IPS-20b (cell line): ENCODE data around the gene SLC25A47.

Experiments
- H3K27ac ChIP-seq: one replicate; pipeline ENCODE4 v1.5.1; 2013; ENCODE audit warnings: low read length
- H3K27me3 ChIP-seq: 2 replicates; pipeline ENCODE4 v1.6.1; 2013; ENCODE audit warnings: mild to moderate bottlenecking, low read length, inconsistent platforms; ENCODE audit not compliant: insufficient read depth
- H3K36me3 ChIP-seq: 2 replicates; pipeline ENCODE4 v1.6.1; 2013; ENCODE audit warnings: low read depth, mild to moderate bottlenecking, inconsistent platforms, low read length, moderate library complexity; ENCODE audit not compliant: insufficient read depth
- H3K4me1 ChIP-seq: 2 replicates; pipeline ENCODE4 v1.6.1; 2013; ENCODE audit warnings: mild to moderate bottlenecking, control low read depth, inconsistent platforms, low read length, moderate library complexity; ENCODE audit not compliant: insufficient read depth
- H3K4me3 ChIP-seq: 2 replicates; pipeline ENCODE4 v1.5.1; 2013; ENCODE audit warnings: mild to moderate bottlenecking, low read length, inconsistent platforms
- H3K9ac ChIP-seq: 2 replicates; pipeline ENCODE4 v1.6.1; 2013; ENCODE audit warnings: low read depth, mild to moderate bottlenecking, inconsistent platforms, low read length, moderate library complexity
- H3K9me3 ChIP-seq: 2 replicates; pipeline ENCODE4 v1.6.1; 2013; ENCODE audit warnings: mild to moderate bottlenecking, low read depth, low read length, inconsistent platforms; ENCODE audit not compliant: insufficient read depth

SLC25A47 gene

DNA sequence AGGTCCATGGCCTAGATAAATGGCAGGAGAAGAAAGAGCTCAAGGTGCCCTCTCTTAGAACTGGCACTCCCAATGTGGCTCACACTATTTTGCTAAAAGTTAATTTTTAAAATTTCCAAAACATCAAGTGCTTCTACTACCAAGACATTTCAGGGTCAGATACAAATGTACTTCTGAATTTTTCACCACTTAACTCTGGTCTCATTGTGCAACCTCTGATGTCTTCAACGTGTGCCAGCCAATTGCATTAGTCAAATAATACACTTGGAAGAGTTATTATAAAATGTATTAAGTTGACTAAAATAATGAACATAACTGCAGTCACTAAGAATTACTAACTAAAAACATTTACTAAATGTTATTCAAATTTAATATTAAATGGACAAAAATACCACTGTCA is 41.3 kb downstream of the SLC25A47 start:
- Histone ChIP-seq H3K4me1 (no peaks in the 10 kb centered on the region), H3K4me3 (no peak overlapping the region), H3K36me3 (peaks cover 94% of the 10 kb centered on the region), H3K9ac (no peak overlapping the region), H3K27me3 (no peaks in the 10 kb centered on the region), H3K27ac (no peak overlapping the region), H3K9me3 (no peaks in the 10 kb centered on the region)

DNA sequence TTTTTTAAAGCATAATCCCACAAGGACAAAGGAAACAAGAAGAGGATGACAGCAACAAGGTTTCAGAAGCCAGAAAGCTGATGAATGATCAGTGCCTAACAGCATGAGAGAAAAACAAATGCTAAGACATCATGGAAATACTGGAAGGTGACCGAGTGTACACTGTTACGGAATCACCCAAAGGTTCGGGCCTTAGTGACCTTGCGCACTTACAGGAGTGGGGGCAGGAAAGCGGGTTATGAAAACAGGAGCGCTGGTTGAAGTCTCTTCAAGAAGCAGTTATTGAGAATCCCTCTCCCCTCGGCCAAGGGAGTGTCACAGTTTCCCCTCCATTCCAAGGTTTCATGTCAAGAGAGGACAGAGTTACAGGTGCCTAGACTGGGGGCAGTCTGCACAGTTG is 42.6 kb downstream of the SLC25A47 start:
- Histone ChIP-seq H3K4me1 (no peaks in the 10 kb centered on the region), H3K9ac (no peak overlapping the region), H3K9me3 (no peaks in the 10 kb centered on the region), H3K4me3 (no peak overlapping the region), H3K27me3 (no peaks in the 10 kb centered on the region), H3K27ac (no peak overlapping the region), H3K36me3 (peaks cover 83% of the 10 kb centered on the region)

DNA sequence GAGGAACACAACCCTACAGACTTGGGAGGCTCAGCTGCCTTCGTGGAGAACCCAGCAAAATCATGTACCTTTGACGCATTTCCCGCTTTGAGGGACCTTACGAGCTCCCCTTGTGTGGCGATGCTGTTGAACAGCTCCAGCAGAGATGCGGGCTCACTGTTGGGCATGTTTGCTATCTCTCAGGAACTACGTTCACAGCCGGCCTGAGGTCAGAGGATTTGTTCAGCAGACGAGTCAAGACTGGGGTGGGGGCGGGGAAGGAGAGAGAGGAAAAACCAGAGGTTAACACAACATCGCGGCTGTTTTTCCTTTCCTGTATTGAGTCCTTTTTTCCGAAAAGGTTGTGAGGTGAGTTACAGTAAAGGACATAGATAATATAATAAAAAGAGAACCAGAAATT is 45.9 kb downstream of the SLC25A47 start:
- H3K4me1 ChIP-seq: peaks cover 20% of the 10 kb centered on the region
- no peak overlapping the region for H3K4me3 ChIP-seq
- no peaks in the 10 kb centered on the region for H3K27me3 ChIP-seq
- H3K27ac ChIP-seq: no peak overlapping the region
- no peaks in the 10 kb centered on the region for H3K9me3 ChIP-seq
- no peak overlapping the region for H3K9ac ChIP-seq
- H3K36me3 ChIP-seq: peaks cover 64% of the 10 kb centered on the region

DNA sequence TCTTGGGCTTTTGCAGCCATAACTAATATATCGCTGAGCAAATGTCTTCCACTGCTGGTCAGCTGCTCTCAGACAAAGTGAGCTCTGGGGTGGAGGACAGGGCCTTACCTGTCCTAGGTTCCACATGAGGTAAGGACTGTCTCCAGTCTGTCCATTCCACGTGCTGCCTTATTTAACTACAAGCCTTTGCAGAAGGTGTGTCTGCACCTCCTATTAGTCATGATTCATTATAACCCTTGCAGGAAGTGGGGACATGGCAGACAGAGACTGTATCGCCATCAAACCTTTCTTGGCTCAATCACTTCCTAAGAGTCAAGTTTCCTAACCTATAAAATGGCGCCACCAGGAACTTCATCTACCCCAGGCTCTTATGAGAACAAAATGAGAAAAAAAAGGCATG is 46.9 kb downstream of the SLC25A47 start:
- no peak overlapping the region for H3K9ac ChIP-seq
- no peaks in the 10 kb centered on the region for H3K27me3 ChIP-seq
- no peak overlapping the region for H3K27ac ChIP-seq
- H3K4me1 ChIP-seq: peaks cover 28% of the 10 kb centered on the region
- H3K9me3 ChIP-seq: no peaks in the 10 kb centered on the region
- peaks cover 54% of the 10 kb centered on the region for H3K36me3 ChIP-seq
- no peak overlapping the region for H3K4me3 ChIP-seq

DNA sequence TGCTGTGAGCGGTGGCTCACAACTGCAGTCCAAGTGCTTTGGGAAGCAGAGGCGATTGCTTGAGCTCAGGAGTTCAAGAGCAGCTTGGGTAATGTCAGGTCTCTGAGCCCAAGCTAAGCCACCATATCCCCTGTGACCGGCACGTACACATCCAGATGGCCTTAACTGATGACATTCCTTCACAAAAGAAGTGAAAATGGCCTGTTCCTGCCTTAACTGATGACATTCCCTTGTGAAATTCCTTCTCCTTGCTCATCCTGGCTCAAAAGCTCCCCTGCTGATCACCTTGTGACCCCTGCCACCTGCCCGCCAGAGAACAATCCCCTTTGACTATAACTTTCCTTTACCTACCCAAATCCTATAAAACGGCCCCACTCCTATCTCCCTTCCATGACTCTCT is 48.6 kb downstream of the SLC25A47 start:
- Histone ChIP-seq H3K36me3 (peaks cover 38% of the 10 kb centered on the region), H3K9me3 (no peaks in the 10 kb centered on the region), H3K27ac (no peak overlapping the region), H3K9ac (peak overlapping the region; percentile 57; the same call in 1 of the 2 replicates), H3K4me3 (peak overlapping the region; percentile 31), H3K4me1 (peaks cover 28% of the 10 kb centered on the region), H3K27me3 (no peaks in the 10 kb centered on the region)

DNA sequence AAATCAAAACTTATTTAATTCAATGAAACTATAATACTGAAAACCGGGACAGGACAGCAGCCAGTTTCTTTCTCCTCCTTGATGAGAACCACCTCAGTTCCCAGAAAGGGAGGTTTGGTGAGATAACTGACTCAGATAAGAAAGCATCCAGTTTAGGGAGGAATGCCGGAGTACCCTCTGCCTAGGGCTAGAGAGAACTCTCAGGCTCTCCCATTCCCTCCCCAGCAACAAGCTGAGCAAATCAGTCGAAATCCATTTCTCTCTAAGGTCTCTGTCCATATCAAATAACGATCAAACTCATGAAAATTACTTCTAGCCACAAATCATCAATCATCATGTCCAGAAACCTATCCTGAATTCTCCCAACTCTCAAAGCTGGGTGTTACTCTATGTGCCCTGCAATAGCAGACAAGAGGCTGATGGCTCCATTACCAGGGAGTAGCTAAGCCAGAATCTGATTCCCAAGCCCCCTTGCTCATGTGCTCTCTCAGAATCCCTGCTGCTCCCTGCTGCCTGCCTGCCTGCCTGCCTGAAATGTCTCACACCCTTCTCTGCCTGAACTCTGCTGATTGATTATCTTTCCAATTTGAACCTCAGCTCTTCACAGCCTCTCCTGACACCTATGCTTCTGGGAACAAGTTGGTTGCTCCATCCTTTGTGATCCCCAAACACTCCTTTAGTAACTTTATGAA is 49.4 kb downstream of the SLC25A47 start:
- H3K9me3 ChIP-seq: no peaks in the 10 kb centered on the region
- H3K4me1 ChIP-seq: peaks cover 30% of the 10 kb centered on the region
- no peak overlapping the region for H3K27ac ChIP-seq
- peak overlapping the region; percentile 42 for H3K4me3 ChIP-seq
- no peaks in the 10 kb centered on the region for H3K27me3 ChIP-seq
- H3K9ac ChIP-seq: peak overlapping the region; percentile 56; the same call in 1 of the 2 replicates
- peaks cover 33% of the 10 kb centered on the region for H3K36me3 ChIP-seq

DNA sequence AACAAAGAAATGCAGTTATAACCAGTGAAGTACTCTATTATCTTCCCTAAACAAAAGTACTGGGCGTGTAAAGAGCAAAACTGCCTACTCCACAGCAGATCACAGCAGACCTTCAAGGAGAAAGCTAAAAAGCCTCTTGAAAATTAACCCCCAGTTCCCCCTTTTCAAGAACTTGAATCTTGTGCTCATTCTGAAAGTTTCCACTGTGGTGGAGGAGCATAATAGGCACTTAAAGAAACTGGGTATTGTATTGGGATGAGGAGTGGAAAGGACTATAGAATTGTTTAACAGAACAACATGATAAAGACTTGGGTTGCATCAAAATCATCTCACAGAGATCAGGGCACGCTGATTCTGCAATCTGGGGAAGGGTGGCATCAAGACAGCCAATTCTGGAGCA is 51.1 kb downstream of the SLC25A47 start:
- Histone ChIP-seq H3K9me3 (no peaks in the 10 kb centered on the region), H3K27me3 (no peaks in the 10 kb centered on the region), H3K4me1 (peaks cover 30% of the 10 kb centered on the region), H3K27ac (no peak overlapping the region), H3K9ac (peak overlapping the region; percentile 99; the same call in 1 of the 2 replicates), H3K4me3 (peak overlapping the region; percentile 99), H3K36me3 (peaks cover 15% of the 10 kb centered on the region; the same call in 1 of the 2 replicates)

DNA sequence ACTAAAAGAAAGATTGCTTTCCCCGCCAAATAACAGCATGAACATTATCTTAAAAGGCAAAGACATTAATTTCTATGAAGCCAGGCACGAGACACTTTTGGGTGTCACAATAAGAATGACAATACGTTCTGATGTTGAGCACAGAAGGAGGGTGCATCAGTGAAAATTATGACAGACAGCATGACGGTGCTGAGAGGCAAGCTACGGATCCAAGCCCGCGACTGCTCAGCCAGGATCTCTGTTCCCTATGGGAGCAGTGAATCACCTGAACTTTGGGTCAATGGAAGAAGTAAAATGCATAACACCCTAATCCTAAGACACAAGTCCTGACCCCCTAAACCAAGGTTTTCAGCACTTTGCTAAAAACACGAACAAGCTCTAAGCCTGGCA is 51.7 kb downstream of the SLC25A47 start:
- peak overlapping the region; percentile 99 for H3K9ac ChIP-seq
- peak overlapping the region; percentile 61 for H3K27ac ChIP-seq
- no peaks in the 10 kb centered on the region for H3K9me3 ChIP-seq
- H3K4me3 ChIP-seq: peak overlapping the region; percentile 99
- peaks cover 12% of the 10 kb centered on the region; the same call in 1 of the 2 replicates for H3K36me3 ChIP-seq
- H3K27me3 ChIP-seq: no peaks in the 10 kb centered on the region
- H3K4me1 ChIP-seq: peaks cover 30% of the 10 kb centered on the region

DNA sequence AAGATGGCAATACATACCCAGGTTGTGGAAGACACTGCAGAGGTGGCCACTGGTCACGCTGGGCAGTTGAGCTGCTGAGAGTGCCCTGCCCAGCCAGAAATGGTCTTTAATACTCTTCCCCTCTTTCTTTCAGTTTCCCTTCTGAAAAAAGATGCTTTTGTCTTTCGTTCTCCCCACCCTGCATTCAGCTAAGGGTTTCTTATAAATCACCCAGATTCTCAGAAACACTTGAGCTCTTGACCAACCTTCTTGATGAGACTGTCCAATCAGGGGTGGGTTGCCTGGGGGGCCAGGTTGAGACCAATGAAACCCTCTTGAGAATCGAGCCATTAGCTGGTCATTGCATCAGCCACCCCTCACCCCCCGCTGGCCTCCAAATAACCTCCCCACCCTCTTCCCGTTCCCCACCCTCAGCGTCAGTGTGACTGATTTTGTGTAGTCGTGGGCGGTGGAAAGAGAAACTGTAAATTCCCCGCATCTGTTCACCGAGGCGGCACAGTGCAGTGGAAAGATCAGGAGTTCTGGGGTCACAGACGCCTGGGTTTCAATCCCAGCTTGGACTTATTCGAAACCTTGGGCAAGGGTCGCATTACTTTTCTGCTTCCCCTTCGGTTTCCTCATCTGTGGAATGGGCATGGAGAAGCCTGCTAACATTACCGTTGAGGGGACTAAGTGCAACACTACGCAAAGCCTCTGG is 52.3 kb downstream of the SLC25A47 start:
- Histone ChIP-seq H3K9me3 (no peaks in the 10 kb centered on the region), H3K9ac (peak overlapping the region; percentile 99), H3K36me3 (peaks cover 12% of the 10 kb centered on the region; the same call in 1 of the 2 replicates), H3K4me1 (peaks cover 30% of the 10 kb centered on the region), H3K27me3 (no peaks in the 10 kb centered on the region), H3K27ac (peak overlapping the region; percentile 61), H3K4me3 (peak overlapping the region; percentile 99)

DNA sequence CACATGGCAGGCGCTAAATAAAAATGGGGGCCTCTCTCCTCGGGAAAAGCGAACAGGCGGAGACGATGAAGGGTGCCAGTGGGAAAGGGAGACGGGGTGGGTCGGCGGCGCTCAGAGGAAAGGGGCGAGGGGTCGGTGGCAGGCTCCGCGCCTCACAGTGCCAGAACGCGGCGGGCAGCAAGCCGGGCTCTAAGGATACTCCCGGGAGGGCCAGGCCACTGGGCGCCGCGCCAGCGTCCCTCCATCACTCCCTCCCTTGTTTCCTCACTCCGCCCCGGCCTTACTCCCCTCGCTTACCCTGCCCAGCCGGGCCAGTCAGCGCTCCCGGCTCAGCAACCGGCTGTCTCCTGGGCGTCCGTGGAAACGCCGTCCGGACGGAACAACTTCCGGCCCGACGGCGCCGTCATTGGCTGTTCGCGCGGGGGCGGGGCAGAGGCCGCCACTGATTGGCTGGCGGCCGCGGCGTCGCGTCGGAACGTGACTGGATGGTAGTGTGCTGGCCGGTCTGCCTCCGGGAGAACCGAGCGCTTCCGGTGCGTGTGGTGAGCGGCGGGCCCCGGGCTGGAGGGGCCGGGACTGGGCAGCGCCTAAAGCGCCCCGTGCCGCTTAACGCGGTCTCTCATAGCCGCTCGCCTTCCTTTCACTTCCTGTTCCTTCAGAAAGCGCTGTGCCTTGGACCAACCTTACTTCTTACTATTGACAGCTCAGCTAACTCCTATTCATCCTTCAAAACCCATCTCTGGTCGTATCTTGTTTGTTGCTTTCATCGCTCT is 53.0 kb downstream of the SLC25A47 start, which contains the start of gene WDR25:
TSS of gene WDR25 (plus strand) at position 523 of the 773 bp plus-strand sequence.
- no peaks in the 10 kb centered on the region for H3K9me3 ChIP-seq
- H3K27me3 ChIP-seq: no peaks in the 10 kb centered on the region
- H3K4me3 ChIP-seq: peak within 1 kb of the TSS; percentile 99
- H3K36me3 ChIP-seq: peaks cover 12% of the 10 kb centered on the region; the same call in 1 of the 2 replicates
- H3K27ac ChIP-seq: peak within 1 kb of the TSS; percentile 75
- peaks cover 30% of the 10 kb centered on the region for H3K4me1 ChIP-seq
- peak within 1 kb of the TSS; percentile 99 for H3K9ac ChIP-seq

DNA sequence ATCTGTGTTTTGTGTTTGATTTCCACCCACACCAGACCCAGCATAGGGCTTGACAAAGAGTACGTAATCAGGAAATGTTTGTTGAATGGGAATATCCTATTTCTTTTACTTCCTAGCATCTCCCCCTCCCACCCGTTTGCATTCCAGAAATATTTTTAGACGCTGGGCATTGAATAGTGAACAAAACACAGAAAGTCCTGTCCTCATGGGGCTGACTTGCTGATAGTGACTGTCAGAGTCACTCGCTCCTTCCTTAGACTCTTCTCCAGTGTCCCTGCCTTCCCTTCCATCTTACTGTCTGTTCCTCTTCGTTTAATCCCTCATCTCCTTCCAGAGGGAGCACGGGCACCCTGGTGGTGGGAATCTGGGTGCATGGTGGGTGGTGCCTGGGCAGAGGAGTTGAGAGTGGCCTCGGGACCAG is 53.6 kb downstream of the SLC25A47 start:
- H3K9me3 ChIP-seq: no peaks in the 10 kb centered on the region
- H3K27ac ChIP-seq: peak overlapping the region; percentile 75
- peaks cover 14% of the 10 kb centered on the region; the same call in 1 of the 2 replicates for H3K36me3 ChIP-seq
- H3K4me3 ChIP-seq: peak overlapping the region; percentile 99
- H3K4me1 ChIP-seq: peaks cover 26% of the 10 kb centered on the region
- H3K9ac ChIP-seq: peak overlapping the region; percentile 91; the same call in 1 of the 2 replicates
- no peaks in the 10 kb centered on the region for H3K27me3 ChIP-seq
